ENCODE measurements around the gene ERC2. TPM values are rescaled to one million over a fixed set of nuclear protein-coding genes. Genes with fewer than 3 reads are reported as not detected.

ERC2 gene
- total RNA-seq, 2 donors from 2014 or later, result 16.1 to 22.8 TPM

DNA sequence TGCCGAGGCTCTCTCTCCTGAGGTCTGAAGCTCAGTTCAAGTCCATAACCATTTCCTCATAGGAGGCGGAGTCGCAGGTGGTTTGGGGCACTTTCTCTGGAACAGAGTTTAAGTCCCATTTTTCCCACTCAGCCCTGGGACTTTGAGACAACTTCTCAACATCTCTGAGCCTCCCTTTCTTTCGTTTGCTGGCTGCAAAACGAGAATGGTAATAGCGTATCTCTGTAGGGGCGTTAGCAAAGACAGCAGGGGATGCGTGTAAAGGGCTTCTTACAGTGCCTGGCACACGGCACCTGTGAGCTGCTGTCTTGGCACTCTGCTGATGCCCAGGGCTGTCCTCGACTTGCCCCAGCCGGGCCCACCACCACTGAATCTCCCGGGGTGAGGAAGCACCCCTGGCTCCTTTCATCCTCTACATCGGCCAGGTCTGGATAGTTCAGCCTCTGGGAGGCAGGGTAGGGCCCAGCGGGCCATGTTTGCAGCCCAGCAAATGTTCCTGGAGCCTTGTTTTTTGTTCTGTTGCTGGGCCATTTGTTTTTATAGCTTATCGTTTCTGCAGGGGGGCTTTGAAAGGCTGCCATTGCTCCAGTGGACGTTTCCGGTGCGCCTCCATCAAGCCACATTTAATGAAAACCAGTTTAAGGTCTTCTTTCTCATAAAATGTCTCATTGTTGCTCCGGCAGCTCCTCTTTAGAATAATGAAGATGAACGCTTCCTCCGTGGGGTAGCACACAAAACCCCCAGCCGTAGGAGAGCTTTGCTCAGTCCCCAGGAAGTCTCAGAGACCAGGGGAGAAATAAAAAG is 921.2 kb downstream of the ERC2 start:
- peaks cover 11% of the 10 kb centered on the region for H3K27me3 Mint-ChIP-seq (ENCODE audit: insufficient read depth)

DNA sequence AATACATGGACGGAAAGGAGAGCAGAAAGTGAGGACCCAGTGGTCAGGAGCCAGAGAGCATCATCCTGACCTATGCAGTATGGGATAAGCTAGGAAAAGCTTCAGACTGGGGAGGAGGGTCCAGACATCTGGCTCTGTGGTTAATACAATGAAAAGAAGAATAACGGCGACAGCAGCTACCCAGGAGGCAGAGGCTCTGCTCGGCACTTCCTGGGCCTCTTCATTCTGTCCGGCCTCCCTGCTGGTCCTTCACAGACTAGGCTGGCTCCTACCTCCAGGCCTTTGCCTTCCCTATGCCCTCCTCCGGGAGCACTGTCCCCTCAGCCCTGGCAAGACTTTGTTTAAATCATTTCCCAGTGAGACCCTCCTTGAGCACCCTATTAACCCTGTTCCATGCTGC is 922.3 kb downstream of the ERC2 start:
- 50 to 91% methylated on average over 3 to 6 of the region's 6 CpGs for WGBS, 2 experiments (ENCODE audit: insufficient coverage in 1 of 2, insufficient read length in 1 of 2)
- Mint-ChIP-seq H3K9me3 (no peaks in the 10 kb centered on the region), H3K27me3 (ENCODE audit: insufficient read depth) (peaks cover 14% of the 10 kb centered on the region), H3K4me1 (peaks cover 13% of the 10 kb centered on the region), H3K27ac (no peak overlapping the region), H3K36me3 (ENCODE audit: low read depth) (no peaks in the 10 kb centered on the region), H3K4me3 (no peak overlapping the region)
- no peak for DNase-seq
- no peak overlapping the region for H3K4me3 ChIP-seq (ENCODE audit: low read length)
- no peaks in the 10 kb centered on the region for H3K9me3 ChIP-seq (ENCODE audit: control insufficient read depth, low read length)
- no peak overlapping the region for H3K27ac ChIP-seq (ENCODE audit: low read depth, low read length)
- no peaks in the 10 kb centered on the region for H3K36me3 ChIP-seq (ENCODE audit: control insufficient read depth, insufficient read depth, low read length)
- TF ChIP-seq, protein P1, sequence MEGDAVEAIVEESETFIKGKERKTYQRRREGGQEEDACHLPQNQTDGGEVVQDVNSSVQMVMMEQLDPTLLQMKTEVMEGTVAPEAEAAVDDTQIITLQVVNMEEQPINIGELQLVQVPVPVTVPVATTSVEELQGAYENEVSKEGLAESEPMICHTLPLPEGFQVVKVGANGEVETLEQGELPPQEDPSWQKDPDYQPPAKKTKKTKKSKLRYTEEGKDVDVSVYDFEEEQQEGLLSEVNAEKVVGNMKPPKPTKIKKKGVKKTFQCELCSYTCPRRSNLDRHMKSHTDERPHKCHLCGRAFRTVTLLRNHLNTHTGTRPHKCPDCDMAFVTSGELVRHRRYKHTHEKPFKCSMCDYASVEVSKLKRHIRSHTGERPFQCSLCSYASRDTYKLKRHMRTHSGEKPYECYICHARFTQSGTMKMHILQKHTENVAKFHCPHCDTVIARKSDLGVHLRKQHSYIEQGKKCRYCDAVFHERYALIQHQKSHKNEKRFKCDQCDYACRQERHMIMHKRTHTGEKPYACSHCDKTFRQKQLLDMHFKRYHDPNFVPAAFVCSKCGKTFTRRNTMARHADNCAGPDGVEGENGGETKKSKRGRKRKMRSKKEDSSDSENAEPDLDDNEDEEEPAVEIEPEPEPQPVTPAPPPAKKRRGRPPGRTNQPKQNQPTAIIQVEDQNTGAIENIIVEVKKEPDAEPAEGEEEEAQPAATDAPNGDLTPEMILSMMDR (conservative IDR thresholded peaks at IDR 0.05), result peak; percentile 31
- H3K9ac ChIP-seq (ENCODE audit: extremely low read depth, low read length, poor library complexity, severe bottlenecking), result no peak overlapping the region
- H3K4me1 ChIP-seq (ENCODE audit: control insufficient read depth, insufficient read depth, low read length), result no peaks in the 10 kb centered on the region
- H3K27me3 ChIP-seq (ENCODE audit: control insufficient read depth, insufficient read depth, low read length, poor library complexity, severe bottlenecking), result peaks cover 9% of the 10 kb centered on the region

More for the DNA sequence above, 921.2 kb downstream of the ERC2 start:
- no peak overlapping the region for H3K4me3 Mint-ChIP-seq
- H3K9ac ChIP-seq (ENCODE audit: extremely low read depth, low read length, poor library complexity, severe bottlenecking), result no peak overlapping the region
- no peak for DNase-seq
- no peaks in the 10 kb centered on the region for H3K9me3 Mint-ChIP-seq
- no peak overlapping the region for H3K27ac Mint-ChIP-seq
- TF ChIP-seq, protein P1 (conservative IDR thresholded peaks at IDR 0.05), result no peak
- H3K27me3 ChIP-seq (ENCODE audit: control insufficient read depth, insufficient read depth, low read length, poor library complexity, severe bottlenecking), result peaks cover 9% of the 10 kb centered on the region
- H3K4me1 ChIP-seq (ENCODE audit: control insufficient read depth, insufficient read depth, low read length), result no peaks in the 10 kb centered on the region
- 74 to 86% methylated on average over 21 to 22 of the region's 22 CpGs for WGBS, 2 experiments (ENCODE audit: insufficient coverage in 1 of 2, insufficient read length in 1 of 2)
- H3K4me3 ChIP-seq (ENCODE audit: low read length), result no peak overlapping the region
- peaks cover 2% of the 10 kb centered on the region for H3K36me3 Mint-ChIP-seq (ENCODE audit: low read depth)
- peak overlapping the region; percentile 12 for H3K27ac ChIP-seq (ENCODE audit: low read depth, low read length)
- H3K36me3 ChIP-seq (ENCODE audit: control insufficient read depth, insufficient read depth, low read length), result no peaks in the 10 kb centered on the region
- H3K4me1 Mint-ChIP-seq, result peaks cover 13% of the 10 kb centered on the region
- H3K9me3 ChIP-seq (ENCODE audit: control insufficient read depth, low read length), result no peaks in the 10 kb centered on the region

DNA sequence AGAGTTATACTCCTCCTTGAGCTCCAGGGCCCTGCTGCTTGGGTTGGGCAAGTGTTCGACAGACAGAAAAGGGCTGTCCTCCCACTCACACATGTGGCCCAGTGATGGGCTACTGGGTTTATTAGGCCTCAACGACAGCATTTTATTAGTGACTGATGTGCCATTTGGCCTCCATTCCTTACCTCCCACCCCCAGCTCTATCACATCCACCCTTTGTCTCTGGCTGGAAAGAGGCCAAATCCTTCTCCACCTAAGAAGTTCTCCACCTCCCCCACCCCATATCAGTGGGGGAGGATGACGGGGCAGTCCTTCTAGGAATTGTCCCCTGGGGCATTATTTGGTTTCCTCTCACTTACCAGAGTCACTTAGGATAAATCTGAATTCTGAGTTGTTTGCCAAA is 924.0 kb downstream of the ERC2 start:
- Mint-ChIP-seq H3K9me3 (no peaks in the 10 kb centered on the region), H3K36me3 (ENCODE audit: low read depth) (no peaks in the 10 kb centered on the region), H3K27ac (no peak overlapping the region), H3K4me3 (no peak overlapping the region), H3K27me3 (ENCODE audit: insufficient read depth) (peaks cover 14% of the 10 kb centered on the region), H3K4me1 (peaks cover 24% of the 10 kb centered on the region)
- Histone ChIP-seq H3K4me1 (ENCODE audit: control insufficient read depth, insufficient read depth, low read length) (no peaks in the 10 kb centered on the region), H3K27me3 (ENCODE audit: control insufficient read depth, insufficient read depth, low read length, poor library complexity, severe bottlenecking) (peaks cover 9% of the 10 kb centered on the region), H3K36me3 (ENCODE audit: control insufficient read depth, insufficient read depth, low read length) (no peaks in the 10 kb centered on the region), H3K27ac (ENCODE audit: low read depth, low read length) (no peak overlapping the region), H3K4me3 (ENCODE audit: low read length) (no peak overlapping the region), H3K9me3 (ENCODE audit: control insufficient read depth, low read length) (no peaks in the 10 kb centered on the region), H3K9ac (ENCODE audit: extremely low read depth, low read length, poor library complexity, severe bottlenecking) (no peak overlapping the region)
- TF ChIP-seq, protein P1 (conservative IDR thresholded peaks at IDR 0.05), result no peak
- DNase-seq, result no peak
- 79 to 83% methylated on average over 1 to 3 of the region's 3 CpGs for WGBS, 2 experiments (ENCODE audit: insufficient coverage in 1 of 2, insufficient read length in 1 of 2)
